Activated naive CD8-positive, alpha-beta T cell (primary cell): ENCODE measurements around the gene RBMS1.
A peak's percentile ranks its signal among the peaks of the same experiment; 100 is the strongest.

ENCODE experiments used
- H3K27ac Mint-ChIP-seq: one replicate; pipeline ENCODE4 v1.8.0; 2021; ENCODE audit warnings: mixed read lengths
- H3K27me3 Mint-ChIP-seq: one replicate; pipeline ENCODE4 v1.8.0; 2021; ENCODE audit warnings: mixed read lengths
- H3K36me3 Mint-ChIP-seq: one replicate; pipeline ENCODE4 v1.8.0; 2021; ENCODE audit warnings: mixed read lengths
- H3K4me1 Mint-ChIP-seq: one replicate; pipeline ENCODE4 v1.8.0; 2021; ENCODE audit warnings: low read depth, mixed read lengths
- H3K4me3 Mint-ChIP-seq: one replicate; pipeline ENCODE4 v1.8.0; 2021; ENCODE audit warnings: mild to moderate bottlenecking, mixed read lengths
- H3K9me3 Mint-ChIP-seq: one replicate; pipeline ENCODE4 v1.8.0; 2021; ENCODE audit warnings: low read depth, mixed read lengths

Gene RBMS1

DNA sequence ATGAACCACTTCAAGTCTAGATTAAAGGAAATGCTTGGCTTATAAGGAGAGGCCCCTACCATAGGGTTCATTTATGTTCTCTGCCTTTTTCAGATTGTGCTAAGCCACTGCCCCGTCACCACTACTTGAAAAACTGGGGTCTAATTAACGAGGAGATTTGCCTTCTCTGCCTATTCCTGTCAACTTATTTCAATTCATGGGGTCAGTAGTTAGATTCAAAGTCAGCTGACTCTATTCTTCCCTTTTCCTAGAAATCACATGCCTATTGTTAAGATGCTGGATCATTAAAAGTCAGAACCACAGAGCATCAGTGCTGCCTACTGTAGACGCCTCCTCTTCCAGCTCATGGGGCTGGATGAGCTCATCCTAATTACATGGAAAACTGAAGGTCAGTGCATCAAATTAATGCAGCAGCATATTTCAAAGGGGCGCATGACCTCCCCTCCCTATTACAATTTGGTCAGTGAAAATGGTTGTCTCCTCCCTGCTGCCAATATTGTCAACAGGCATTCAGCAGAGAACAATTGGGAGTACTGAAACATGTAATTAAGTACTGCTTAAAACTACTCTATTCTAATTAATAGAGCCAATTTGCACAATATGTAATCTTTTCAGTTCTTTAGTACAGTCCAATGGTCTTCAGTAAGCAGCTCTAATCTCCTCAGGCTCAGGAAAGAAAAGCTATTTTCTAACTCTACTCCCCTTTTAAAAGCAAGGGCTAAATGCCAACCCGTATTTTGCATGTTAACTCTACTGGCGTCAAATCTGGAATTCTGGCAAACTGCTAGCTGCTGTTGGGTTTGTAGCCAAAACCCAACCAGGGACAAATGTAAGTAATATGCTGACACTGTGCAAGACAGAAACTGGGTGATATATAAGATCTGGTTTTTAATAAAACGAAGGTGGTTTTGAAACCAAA is 176.2 kb downstream of the RBMS1 start:
- no peaks in the 10 kb centered on the region for H3K9me3 Mint-ChIP-seq
- no peak overlapping the region for H3K4me3 Mint-ChIP-seq
- peaks cover 11% of the 10 kb centered on the region for H3K36me3 Mint-ChIP-seq
- H3K27me3 Mint-ChIP-seq = no peaks in the 10 kb centered on the region
- H3K4me1 Mint-ChIP-seq = peaks cover 51% of the 10 kb centered on the region
- no peak overlapping the region for H3K27ac Mint-ChIP-seq

DNA sequence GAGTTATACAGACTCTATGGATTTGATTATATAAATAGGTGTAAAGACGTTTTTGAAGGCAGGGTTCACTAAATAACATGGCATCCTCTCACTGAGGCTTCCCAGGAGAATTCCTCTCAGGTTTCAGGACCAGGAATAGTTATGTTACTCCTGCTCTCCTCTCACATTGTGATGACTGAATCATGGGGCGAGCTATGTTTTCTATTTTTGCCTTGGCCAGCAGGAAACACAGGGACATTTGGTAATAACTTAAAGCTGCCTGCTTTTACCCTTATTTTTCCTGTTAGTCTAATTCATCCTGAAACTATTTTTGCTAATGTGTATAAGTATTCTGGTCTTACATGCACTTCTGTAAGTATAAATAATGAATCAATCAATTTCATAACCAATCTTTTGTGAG is 178.3 kb downstream of the RBMS1 start:
- Mint-ChIP-seq H3K4me1 (peaks cover 35% of the 10 kb centered on the region), H3K4me3 (no peak overlapping the region), H3K27me3 (no peaks in the 10 kb centered on the region), H3K9me3 (no peaks in the 10 kb centered on the region), H3K36me3 (peaks cover 11% of the 10 kb centered on the region), H3K27ac (peak overlapping the region; percentile 11)

DNA sequence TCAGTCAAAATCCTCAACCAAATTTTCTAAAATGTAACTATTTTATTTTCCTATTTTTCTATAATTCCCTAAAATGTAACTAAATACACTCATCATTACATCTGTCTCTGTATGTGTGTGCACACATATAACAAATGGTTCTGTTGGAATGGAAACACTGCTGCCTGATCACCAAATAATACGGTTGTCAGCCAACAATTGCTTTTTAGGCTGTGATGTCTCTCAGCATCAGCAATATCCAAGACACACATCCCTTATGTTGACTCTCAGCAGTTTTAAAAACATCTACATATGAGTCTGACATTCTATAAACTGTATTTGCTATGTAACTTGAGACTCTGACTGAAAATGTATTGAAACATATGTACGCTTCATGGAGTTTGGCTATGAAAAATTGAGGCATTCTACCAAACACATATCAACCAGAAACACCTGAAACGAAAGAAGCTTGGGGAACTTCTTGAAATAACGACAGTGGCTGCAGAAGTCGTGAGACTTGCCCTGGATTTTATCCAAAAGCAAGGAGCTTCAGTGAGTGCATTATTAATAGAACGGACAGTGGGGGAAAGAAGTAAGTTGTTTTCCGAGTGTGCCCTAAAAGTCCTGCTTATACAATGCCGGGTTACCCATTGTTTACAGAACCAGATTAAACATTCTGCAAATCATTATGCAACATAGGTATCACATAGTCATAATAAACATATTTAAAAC is 183.3 kb downstream of the RBMS1 start:
- H3K27ac Mint-ChIP-seq = no peak overlapping the region
- H3K36me3 Mint-ChIP-seq = peaks cover 23% of the 10 kb centered on the region
- no peak overlapping the region for H3K4me3 Mint-ChIP-seq
- peaks cover 20% of the 10 kb centered on the region for H3K4me1 Mint-ChIP-seq
- no peaks in the 10 kb centered on the region for H3K27me3 Mint-ChIP-seq
- no peaks in the 10 kb centered on the region for H3K9me3 Mint-ChIP-seq

DNA sequence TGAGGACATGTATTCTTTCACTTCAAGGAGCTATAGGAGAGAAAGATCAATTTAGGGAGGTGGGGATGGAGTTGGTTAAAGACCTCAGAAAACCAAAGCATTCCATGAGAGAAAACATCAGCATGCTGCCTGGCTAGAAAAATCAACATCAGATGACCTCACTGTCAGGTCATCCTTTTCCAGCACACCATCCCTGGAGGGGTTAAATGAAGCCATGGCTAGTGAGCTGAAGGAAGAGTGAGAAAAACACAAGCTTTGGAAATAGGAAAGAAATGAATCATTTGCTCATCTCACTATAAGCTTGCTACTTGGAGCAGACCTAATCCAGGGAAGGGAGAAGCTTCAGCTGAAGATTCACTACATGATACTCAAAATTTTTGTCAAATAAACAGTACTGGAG is 184.0 kb downstream of the RBMS1 start:
- no peak overlapping the region for H3K4me3 Mint-ChIP-seq
- no peaks in the 10 kb centered on the region for H3K27me3 Mint-ChIP-seq
- H3K36me3 Mint-ChIP-seq = peaks cover 23% of the 10 kb centered on the region
- H3K9me3 Mint-ChIP-seq = no peaks in the 10 kb centered on the region
- H3K27ac Mint-ChIP-seq = peak overlapping the region; percentile 46
- H3K4me1 Mint-ChIP-seq = peaks cover 16% of the 10 kb centered on the region

DNA sequence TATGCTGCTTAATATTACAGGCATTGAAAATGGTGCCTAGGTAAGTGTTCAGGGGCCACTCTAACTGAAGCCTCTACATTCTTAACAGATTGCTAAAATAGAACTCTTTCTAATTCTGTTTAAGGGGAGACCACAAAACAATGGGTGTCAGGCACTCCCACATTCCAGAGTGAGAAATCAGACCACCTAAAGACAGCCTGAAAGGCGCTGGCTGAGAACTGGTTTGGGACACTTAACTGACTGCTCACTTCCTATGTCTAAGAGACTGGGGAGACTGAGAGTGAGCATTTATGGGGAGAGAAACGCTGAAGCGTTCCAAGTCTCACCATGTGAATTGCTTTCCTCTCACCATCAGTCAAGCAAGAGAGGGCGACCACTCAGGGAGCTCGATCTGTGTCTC is 184.7 kb downstream of the RBMS1 start:
- Mint-ChIP-seq H3K27me3 (no peaks in the 10 kb centered on the region), H3K9me3 (no peaks in the 10 kb centered on the region), H3K4me3 (no peak overlapping the region), H3K4me1 (peaks cover 14% of the 10 kb centered on the region), H3K27ac (peak overlapping the region; percentile 46), H3K36me3 (peaks cover 24% of the 10 kb centered on the region)

DNA sequence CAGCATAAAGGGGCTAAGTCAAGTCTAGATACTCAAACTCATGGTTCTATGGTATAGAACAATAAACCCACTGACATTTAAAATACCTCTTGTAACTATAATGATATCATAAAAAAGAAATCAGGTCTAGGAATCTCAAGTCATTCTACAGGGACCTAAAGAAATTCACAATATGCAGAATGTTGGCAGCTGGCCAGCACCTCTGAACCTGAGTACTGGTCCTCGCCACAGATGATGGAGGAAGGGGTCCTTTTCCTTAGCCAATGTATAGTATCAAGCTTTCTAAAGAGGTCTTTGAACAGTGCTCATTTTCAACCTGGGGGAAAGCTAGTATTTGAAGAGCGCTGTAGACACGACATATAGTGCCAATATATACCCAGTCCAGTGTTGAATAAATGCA is 185.1 kb downstream of the RBMS1 start:
- Mint-ChIP-seq H3K4me1 (peaks cover 13% of the 10 kb centered on the region), H3K4me3 (no peak overlapping the region), H3K27me3 (no peaks in the 10 kb centered on the region), H3K9me3 (no peaks in the 10 kb centered on the region), H3K27ac (peak overlapping the region; percentile 46), H3K36me3 (peaks cover 24% of the 10 kb centered on the region)

DNA sequence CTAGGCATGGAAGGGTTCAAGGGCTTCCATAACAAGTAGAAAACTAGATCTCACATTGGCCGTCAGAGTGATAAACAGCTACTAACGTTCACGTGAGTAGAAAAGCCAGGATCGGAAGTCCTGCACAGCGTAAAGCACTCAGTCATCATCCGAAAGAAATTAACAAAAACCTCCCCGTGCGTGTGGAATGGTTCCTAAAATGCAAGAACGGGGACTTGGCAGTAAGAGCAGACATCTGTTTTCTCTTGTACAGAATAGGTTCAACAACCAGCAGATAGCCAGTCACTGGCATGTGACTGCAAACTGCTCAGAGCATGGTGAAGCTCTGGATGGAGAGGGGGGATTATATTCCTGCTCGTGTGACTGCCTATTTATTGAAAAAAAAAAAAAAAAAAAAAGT is 186.6 kb downstream of the RBMS1 start:
- Mint-ChIP-seq H3K9me3 (no peaks in the 10 kb centered on the region), H3K4me1 (peaks cover 13% of the 10 kb centered on the region), H3K4me3 (no peak overlapping the region), H3K36me3 (peaks cover 29% of the 10 kb centered on the region), H3K27ac (no peak overlapping the region), H3K27me3 (no peaks in the 10 kb centered on the region)

DNA sequence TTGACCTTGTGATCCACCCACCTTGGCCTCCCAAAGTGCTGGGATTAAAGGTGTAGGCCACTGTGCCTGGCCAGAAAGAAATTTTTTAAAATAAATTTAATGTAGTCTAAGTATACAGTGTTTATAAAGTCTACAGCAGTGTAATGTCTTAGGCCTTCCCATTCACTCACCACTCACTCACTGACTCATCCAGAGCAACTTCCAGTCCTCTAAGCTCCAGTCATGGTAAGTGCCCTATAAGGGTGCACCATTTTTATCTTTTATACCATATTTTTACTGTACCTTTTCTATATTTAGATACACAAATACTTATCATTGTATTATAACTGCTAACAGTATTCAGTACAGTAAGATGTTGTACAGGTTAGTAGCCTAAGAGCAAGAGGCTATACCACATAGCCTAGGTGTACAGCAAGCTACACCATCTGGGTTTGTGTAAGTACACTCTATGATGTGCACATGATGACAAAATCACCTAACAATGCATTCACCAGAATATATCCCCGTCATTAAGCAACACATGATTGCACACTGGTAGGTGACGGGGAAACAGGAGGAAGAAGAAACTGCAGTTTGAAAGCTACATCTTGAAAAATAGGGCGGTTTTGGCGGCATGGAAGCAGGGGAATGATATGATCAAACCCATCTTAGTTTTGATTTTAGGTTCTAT is 188.4 kb downstream of the RBMS1 start:
- H3K4me3 Mint-ChIP-seq = no peak overlapping the region
- no peaks in the 10 kb centered on the region for H3K9me3 Mint-ChIP-seq
- H3K27ac Mint-ChIP-seq = no peak overlapping the region
- no peaks in the 10 kb centered on the region for H3K27me3 Mint-ChIP-seq
- H3K36me3 Mint-ChIP-seq = peaks cover 30% of the 10 kb centered on the region
- peaks cover 22% of the 10 kb centered on the region for H3K4me1 Mint-ChIP-seq

DNA sequence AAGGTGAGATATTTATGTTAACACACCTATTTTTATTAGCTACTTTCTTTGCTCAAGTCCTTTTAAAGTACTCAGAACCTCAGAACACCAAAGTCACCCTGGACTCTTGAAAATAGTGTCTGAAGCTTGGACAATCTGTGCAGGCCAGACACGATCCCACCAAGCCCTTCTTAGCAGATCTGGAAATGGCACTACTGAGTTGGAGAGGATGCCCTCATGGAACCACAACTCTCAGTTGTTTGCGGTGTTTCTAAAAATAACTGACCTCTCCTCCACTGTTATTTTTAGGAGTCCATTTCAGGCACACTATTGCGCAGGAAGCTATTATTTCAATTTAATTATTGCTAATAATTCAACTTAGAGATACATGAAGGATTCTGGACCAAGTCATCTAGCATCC is 190.1 kb downstream of the RBMS1 start:
- Mint-ChIP-seq H3K36me3 (peaks cover 37% of the 10 kb centered on the region), H3K4me3 (no peak overlapping the region), H3K27me3 (no peaks in the 10 kb centered on the region), H3K27ac (no peak overlapping the region), H3K4me1 (peaks cover 31% of the 10 kb centered on the region), H3K9me3 (no peaks in the 10 kb centered on the region)

DNA sequence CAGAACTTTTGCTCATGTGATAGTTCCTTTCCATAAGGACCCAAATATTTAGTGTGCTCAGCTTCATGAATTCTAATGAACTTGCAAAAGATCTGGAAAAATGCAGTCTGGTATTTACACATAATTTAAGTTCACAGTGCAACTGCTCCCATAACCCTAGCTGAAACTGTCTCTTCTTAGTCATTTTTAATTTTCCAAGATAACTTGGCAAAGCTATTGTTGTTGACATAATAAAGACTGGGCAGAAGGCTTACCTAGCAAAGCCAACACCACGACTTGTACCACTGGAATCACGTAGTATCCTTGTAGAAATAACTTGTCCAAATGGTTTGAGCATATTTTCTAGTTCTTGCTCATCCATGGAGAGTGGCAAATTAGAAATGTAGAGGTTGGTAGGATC is 190.5 kb downstream of the RBMS1 start:
- no peaks in the 10 kb centered on the region for H3K27me3 Mint-ChIP-seq
- H3K9me3 Mint-ChIP-seq = no peaks in the 10 kb centered on the region
- peaks cover 38% of the 10 kb centered on the region for H3K36me3 Mint-ChIP-seq
- H3K27ac Mint-ChIP-seq = no peak overlapping the region
- H3K4me1 Mint-ChIP-seq = peaks cover 36% of the 10 kb centered on the region
- H3K4me3 Mint-ChIP-seq = no peak overlapping the region

DNA sequence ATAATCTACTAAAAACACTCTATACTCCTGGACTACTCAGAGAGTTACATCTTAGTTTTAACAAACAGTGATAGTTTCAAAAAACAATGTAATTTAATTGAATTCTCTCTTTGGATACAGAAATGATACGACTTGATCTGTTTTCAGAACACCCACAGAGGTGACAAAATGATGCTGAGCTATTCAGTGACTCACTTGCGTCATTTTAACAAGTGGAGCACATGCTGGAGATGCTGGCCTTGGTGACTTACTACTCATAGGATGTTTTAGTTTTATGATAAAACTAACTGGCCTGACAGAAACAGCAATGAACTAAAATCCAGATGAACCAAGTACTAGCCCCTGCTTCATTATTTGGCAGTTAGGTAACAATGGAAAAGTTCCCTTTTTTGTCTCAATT is 192.2 kb downstream of the RBMS1 start:
- H3K36me3 Mint-ChIP-seq = peaks cover 48% of the 10 kb centered on the region
- H3K27ac Mint-ChIP-seq = peak overlapping the region; percentile 61
- H3K27me3 Mint-ChIP-seq = no peaks in the 10 kb centered on the region
- H3K9me3 Mint-ChIP-seq = no peaks in the 10 kb centered on the region
- H3K4me3 Mint-ChIP-seq = no peak overlapping the region
- H3K4me1 Mint-ChIP-seq = peaks cover 52% of the 10 kb centered on the region

DNA sequence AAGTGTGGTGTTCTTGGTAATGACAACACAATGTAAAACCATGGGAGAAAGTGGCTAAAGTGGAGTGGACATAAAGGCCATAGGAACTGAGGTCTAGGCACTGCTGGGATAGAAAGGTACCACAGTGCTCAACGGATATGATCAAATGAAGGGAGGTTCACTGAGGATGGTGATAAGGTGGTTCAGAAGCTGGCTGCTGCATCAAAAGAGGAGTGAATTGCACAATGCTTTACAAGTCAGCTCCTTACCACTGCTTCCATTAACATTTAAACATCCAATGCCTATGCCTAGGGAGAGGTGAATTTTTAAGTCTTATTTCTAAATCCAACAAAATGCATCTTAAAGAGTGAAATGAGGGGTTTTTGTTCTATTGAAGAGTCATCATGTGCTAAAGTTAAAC is 193.4 kb downstream of the RBMS1 start:
- Mint-ChIP-seq H3K27me3 (no peaks in the 10 kb centered on the region), H3K36me3 (peaks cover 54% of the 10 kb centered on the region), H3K4me3 (no peak overlapping the region), H3K4me1 (peaks cover 64% of the 10 kb centered on the region), H3K27ac (no peak overlapping the region), H3K9me3 (no peaks in the 10 kb centered on the region)

DNA sequence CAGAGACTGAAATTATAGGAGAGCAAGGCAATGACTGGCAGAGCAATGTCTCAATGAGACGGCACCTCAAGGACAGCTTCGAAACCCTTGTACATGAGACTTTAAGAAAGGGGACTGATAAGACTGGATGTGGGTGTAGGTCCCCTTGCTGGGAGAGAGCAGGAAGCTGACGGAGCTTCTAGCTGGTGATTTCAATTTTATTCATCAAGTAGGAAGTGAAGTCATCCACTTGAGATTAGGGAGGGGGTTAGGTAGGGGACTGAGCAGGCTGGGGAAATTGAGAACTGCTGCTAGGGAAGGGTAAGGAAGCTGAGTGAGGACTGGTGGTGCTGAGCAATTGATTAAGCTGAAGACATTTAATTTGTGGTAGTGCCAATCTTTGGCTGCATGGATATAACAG is 194.1 kb downstream of the RBMS1 start:
- peak overlapping the region; percentile 72 for H3K27ac Mint-ChIP-seq
- H3K27me3 Mint-ChIP-seq = no peaks in the 10 kb centered on the region
- H3K4me3 Mint-ChIP-seq = no peak overlapping the region
- H3K36me3 Mint-ChIP-seq = peaks cover 56% of the 10 kb centered on the region
- no peaks in the 10 kb centered on the region for H3K9me3 Mint-ChIP-seq
- peaks cover 71% of the 10 kb centered on the region for H3K4me1 Mint-ChIP-seq

DNA sequence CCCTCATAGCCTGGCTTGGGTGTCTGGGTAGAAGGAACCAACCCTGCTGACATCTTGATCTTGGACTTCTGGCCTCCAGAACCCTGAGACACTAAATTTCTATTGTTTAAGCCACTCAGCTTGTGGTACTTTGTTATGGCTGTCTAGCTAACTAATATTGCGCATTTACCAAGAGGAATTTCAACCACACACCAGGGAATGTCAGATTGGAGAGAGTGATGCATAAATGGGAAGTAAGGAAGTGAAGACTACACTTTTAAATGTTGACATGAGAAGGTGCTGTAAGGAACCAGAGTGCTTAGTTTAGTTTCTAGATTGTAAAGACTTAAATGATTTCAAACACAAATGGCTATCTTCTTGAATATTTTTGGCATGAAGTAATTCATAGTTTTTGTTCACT is 194.6 kb downstream of the RBMS1 start:
- H3K36me3 Mint-ChIP-seq = peaks cover 59% of the 10 kb centered on the region
- H3K4me1 Mint-ChIP-seq = peaks cover 77% of the 10 kb centered on the region
- peak overlapping the region; percentile 72 for H3K27ac Mint-ChIP-seq
- no peak overlapping the region for H3K4me3 Mint-ChIP-seq
- H3K27me3 Mint-ChIP-seq = no peaks in the 10 kb centered on the region
- H3K9me3 Mint-ChIP-seq = no peaks in the 10 kb centered on the region
